Loucy (cell line): ENCODE results near the gene UPP1.

ENCODE experiments used
- EZH2phosphoT487 ChIP-seq: fragments of 200-600 bp; IDR thresholded peaks from 2 replicates; pipeline ENCODE4 v1.6.1; 2018; ENCODE audit warnings: antibody characterized with exemption, mild to moderate bottlenecking, moderate library complexity, borderline replicate concordance
- TF ChIP-seq, protein P1 (sequence below): fragments of 200-600 bp; sonication (generic); conservative IDR thresholded peaks from 2 replicates; pipeline ENCODE4 v1.5.1; 2014; ENCODE audit warnings: mild to moderate bottlenecking, antibody characterized with exemption, low read length

DNA sequence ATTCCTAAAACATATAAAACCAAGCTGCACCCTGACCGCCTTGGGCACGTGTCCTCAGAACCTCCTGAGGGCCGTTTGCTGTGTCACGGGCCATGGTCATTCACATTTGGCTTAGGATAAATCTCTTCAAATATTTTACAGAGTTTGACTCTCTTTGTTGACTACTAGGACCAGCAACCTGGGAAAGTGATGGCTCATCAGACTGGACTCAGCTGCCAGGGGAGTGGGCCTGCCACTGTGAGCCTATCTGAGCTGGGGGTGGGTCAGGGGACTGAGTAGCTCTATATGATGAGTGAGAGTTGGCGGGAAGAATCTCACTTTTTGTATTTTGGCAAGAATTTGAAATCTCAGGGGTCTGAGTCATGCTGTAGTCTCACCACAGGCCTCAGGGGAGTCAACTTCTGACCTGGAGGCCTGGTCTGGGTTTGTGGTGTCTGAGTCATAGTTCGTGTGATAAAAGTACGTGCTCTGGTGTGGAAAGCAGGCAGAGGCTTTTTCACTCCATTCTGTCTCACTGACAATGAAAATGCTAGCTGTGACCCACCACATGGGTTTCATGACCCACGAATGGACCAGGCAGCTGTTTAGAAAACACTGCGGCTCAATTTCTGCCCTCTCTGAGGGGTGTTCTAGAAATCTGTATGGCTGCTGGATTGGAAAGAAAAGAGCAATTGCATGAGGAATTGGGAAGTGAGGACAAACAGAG is 4.2 kb upstream of the UPP1 start:
- TF ChIP-seq, protein P1, sequence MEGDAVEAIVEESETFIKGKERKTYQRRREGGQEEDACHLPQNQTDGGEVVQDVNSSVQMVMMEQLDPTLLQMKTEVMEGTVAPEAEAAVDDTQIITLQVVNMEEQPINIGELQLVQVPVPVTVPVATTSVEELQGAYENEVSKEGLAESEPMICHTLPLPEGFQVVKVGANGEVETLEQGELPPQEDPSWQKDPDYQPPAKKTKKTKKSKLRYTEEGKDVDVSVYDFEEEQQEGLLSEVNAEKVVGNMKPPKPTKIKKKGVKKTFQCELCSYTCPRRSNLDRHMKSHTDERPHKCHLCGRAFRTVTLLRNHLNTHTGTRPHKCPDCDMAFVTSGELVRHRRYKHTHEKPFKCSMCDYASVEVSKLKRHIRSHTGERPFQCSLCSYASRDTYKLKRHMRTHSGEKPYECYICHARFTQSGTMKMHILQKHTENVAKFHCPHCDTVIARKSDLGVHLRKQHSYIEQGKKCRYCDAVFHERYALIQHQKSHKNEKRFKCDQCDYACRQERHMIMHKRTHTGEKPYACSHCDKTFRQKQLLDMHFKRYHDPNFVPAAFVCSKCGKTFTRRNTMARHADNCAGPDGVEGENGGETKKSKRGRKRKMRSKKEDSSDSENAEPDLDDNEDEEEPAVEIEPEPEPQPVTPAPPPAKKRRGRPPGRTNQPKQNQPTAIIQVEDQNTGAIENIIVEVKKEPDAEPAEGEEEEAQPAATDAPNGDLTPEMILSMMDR = no peak
- no peak for TF ChIP-seq EZH2phosphoT487
